NCI-H69 (cell line): Measurements from ENCODE around the gene RNF39.

Experiments used
- DNase-seq: peaks from one replicate; lab custom pipeline; 2025; lab: John Stamatoyannopoulos, UW

The RNF39 gene

DNA sequence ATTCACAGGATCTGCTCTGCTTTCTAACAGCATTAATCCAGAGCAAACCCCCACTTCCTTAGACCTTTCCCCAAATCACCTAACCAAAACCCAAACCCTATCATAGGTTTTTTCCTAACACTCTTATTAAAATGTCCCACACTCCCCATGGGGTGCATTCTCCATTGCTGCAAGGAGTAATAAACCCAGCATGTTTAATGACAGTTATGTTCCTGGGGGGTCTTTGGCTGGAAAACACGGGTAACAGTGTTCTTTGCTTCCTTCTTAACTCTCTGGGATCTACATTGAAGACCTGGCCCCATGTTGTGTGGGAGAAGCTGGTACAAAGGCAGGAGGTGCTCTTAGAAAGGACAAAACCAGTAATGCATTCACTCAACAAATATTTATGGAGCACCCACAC lies 21.3 kb upstream of the RNF39 start:
- DNase-seq, result no peak

DNA sequence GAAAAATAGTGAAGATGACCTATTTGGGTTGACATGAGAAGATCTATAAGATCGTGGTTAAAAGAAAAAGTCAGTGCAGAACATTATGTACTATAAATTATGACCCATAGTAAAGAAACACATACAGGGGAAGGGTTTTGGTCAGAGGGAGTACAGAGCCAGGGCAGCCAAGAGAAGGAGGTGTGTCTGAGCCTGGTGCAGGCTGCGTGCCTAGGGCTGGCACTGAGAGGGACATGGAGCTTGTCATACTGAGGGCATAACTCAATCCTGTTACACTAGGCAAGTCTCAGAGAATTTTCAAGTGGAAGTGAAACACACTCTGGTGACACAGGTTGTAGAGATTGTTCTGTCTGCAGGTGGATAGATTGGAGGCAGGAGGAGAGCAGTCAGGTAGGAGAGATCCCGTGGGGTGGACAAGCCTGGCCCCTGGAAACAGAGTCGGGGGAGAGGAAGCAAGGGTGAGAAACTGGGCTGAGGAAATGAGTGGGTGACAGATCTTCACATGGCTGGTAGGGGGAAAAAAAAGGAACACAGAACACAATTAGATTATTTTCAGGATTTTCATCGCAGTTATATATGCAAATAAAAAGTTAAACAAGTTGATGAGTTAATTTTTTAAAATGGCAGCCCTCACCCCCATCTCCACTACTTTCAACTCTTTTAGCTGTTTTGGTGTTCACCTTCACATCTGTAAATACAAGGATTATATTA lies 18.5 kb upstream of the RNF39 start:
- DNase-seq, result no peak

DNA sequence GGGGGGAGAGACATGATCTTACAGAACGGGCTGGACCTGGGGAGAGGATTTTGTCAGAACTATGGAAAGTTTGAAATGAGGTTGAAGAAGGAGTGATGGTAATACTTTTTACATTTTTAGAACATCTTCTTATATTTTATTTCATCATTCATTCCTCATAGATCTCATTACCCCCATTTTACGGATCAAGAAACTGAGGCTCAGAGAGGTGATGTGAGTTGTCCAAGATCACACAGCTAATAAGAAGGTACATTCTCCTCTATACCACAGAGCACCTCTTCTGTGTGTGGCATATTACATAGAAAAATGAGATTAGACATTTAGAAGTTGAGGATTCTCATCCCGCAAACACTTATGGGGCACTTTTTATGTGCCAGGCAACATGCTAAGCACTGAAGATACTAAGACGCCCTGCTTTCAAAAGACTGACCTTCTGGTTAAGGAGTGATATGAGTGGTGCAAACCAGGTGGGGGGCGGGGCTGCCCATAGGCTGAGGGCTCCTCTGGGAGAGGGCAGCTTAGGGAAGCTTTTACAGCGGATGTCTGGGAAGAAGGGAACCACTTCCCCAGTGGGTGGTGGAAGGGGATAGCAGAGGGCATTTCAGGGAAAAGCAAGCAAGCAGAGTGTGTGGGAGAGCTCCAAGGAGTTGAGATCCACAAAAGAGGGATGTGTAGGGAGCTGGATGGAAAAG lies 17.4 kb upstream of the RNF39 start:
- DNase-seq, result no peak

DNA sequence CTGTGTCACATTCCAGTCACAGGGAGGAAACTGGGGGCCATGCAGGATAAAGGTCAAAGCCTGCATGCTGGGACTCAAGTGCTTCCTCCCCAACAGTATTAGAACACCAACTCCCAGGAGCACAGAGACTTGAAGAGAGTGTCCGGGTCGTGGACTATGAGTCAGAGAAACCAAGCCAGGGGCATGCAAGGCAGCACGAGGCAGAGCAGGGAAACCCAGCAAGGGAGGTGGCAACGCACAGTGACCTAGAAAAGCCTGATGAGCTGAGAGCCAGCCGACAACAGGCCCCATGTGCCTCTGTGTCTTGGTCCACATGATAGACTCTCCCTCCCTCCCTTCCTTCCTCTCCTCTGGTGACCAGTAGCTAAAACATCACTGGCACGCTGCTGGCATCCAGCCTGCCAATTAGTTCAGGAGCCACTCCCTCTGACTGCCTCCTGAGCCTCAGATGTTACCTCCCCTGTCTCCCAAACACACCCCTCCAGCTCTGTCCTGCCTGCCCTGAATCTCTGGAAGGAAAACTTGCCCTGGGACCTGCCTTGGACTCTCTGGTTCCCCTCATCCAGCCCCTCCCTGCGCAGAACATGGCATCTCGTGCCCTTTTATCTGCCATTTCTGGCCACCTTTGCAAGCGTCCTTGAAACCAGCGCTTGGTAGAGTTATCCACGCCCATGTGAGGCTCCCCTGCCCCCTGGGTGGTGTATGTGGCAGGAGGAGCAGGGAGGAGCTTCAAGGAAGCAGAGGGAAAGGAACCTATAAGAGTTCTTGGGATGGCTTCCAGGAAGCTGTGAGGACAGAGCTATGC lies 16.2 kb upstream of the RNF39 start:
- peak; percentile 81 for DNase-seq

DNA sequence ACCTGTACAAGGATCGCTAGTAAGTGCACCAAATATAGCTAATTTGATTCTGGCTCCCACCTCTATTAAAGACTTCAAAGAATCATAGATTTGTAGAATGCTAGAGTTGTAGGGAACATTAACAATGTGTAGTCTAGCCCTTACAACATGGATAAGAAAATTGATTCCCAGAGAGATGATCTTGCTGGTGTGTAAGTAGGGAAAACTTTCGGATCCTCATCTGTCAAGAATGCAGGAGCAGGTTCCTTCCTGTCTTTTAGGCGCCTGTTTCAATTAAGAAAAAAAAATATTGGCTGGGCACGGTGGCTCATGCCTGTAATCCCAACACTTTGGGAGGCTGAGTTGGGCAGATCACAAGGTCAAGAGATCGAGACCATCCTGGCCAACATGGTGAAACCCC lies 12.3 kb upstream of the RNF39 start:
- no peak for DNase-seq

DNA sequence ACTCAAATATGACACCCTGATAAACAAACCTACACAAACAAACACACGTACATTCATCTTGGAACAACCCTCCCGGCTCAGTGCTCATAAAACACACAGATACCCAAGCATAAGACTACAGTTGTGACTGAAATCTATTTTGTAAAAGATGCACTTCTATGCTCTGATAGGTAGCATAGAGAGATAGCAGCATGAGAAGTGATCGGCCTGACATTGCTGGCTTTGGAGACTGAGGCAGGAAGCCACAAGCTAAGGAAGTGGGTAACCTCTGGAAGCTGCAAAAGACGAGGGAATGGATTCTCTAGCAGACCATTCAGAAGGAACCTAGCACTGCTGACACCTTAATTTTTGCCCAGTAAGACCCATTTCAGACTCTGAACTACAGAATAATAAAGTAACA lies 1.6 kb upstream of the RNF39 start:
- no peak for DNase-seq

DNA sequence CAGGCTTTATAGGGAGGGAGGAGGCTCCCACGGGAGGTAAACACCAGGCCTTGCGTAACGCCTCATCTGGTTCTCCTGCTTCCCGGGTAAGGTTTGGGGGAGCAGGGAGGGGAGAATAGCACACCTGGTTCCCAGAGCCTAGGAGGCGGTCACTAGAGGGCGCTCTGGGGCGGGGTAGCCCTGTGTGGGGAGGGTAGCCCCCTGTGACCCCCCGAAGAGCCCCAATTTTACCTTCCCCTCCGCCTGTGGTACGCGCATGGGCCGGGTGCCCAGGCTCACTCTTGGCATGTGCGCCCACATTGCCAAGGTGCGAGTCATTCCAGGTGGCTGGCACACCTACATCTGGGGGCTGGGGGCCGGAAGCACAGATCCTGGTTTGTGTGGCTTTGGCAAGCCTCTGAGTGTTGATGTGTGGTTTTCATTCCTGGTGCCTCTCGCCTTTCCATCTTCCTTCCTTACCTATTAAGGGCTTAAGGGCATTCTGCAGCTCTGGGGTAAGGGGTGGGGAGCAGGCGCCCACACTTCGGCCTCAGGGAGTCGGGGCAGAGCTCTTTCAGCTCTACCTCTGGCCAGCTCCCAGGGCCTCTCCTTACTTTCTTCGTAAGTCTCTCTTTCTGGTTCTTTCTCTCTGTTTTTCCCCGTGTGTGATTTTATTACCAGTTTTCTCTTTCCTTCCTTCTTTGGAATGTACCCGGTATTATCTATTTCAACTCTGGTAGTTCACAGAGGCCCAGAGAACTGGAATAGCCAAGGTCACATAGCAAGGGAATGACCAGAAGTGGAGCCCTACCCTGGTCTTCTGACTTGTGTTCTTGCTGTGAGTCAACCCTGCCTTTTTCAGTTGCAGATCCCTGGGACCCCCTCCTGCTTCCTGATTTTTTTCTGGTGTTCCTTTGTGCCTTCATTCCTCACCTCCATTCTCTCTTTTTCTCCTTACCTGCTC lies 492 bp upstream of the RNF39 start:
- DNase-seq, result peak; percentile 62

DNA sequence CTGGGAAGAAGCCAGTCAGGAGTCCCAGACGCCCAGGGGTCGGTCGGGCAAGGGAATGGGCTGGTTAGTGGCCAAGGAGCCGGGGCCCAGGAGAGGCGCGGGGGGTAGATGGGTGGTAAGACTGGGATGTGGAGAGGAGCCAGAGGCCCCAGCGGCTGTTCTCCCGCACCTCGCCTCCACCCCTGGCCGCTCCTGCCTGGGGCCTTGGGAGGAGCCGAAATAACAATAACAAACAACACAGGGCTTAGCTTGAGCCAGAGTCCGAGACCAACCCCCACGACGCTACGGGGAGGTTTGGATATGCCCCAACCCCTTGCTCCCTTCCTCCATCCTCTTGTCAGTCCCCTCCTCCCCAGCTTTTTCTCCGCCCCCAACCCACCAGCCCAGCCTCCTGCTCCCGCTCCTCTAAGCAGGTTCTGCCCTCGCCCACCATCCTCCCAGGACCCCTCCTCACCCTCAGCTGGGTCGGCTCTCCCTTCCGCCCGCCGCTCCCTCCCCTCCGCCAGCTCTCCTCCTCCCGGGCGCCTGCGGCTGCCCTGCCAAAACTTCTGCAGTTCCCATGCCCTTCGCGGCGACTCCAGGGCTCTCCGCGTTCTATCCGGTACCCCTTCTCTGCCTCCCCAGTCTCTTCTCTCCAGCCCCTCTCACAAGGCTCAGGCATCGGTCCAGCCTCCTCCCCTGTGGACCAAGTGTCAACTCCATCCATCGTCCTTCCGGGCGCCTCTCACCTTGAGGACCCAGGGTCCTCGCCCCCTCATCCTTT lies 1.1 kb downstream of the RNF39 start:
- peak; percentile 51 for DNase-seq

DNA sequence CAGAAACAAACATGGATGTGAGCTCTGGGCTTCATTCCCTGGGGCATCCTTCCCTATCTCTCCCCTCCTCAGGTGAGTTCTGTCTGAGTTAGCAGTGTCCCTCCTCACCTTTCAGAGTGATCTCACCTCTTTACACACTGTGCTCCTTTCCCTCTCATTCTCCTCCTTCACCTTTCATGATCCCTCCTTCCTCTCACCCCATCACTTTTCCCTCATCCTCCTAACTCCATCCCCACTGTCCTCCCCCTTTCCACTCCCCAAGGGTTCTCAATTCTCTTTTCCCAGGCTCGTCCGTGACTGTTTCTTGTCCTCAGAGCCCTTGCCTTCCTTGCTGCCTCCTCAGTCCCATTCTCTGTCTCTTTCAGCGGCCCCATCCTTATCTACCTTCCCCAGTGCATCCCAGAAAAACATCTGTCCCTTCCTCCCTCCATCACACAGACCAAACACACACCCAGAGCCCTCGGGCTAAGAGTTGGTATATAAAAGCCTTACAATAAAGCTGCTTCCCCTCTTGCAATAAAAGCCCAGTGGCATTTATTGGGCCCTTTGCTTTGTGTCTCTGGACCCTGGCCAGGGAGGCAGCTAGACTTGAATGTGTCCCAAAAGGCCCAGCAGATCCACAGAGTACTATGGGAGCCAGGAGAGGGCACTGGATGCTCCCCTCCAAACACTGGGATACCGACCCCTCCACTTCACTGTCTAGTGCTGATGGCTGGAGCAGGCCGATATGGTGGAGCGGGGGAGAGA lies 1.9 kb downstream of the RNF39 start:
- peak; percentile 60 for DNase-seq

DNA sequence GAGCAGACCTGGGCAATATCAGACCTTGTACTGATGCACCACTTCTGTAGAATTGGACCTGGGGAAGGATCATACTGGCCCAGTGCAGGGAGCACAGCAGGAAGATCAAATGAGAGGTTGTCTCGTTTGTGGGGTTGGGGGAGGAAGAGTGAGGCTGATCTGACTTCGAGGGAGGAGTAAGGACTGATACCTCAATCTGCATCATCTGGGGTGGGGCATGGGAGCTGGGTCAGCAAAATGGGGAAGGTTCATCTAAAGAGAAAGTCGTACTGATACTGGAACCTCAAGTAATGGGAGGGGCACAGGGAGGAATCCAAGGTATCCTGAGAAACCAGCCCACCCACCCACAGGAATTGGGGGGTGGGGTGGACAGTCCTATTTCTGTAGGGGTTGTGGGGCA lies 3.7 kb downstream of the RNF39 start:
- DNase-seq, result no peak

DNA sequence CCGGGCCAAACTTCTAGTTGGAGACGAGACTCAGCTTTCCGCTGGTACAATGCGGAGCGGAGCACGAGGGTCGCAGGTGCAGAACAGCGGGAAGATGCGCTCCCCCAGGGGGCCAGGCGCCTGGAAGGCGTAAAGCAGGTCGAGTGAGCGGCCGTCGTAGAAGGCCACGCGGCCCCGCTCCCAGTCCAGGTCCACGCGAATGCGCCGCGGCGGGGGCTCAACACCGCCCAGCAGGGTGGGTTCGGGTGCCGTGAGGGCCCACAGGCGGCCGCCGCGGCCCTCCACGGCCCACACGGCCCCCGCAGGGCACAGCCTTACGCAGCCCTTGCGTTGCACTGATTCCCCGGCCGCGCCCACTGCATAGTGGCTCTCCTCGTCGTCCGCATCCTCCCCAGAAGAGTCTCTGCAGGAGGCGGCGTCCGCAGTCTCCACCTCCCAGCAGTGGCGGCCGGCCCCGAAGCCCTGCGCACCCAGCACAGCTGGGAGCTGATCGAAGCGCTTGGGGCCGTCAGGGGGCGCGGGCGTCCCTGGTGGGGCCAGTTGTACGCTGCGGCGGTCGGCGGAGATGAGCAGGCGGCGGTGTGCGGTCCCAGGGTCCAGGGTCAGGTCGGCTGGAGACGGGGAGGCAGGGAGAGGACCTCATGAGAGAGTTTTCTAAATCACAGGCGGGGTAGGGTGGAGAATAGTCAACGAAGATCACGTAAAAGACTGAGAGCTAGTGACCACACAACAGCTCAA lies 4.3 kb downstream of the RNF39 start:
- DNase-seq, result no peak

DNA sequence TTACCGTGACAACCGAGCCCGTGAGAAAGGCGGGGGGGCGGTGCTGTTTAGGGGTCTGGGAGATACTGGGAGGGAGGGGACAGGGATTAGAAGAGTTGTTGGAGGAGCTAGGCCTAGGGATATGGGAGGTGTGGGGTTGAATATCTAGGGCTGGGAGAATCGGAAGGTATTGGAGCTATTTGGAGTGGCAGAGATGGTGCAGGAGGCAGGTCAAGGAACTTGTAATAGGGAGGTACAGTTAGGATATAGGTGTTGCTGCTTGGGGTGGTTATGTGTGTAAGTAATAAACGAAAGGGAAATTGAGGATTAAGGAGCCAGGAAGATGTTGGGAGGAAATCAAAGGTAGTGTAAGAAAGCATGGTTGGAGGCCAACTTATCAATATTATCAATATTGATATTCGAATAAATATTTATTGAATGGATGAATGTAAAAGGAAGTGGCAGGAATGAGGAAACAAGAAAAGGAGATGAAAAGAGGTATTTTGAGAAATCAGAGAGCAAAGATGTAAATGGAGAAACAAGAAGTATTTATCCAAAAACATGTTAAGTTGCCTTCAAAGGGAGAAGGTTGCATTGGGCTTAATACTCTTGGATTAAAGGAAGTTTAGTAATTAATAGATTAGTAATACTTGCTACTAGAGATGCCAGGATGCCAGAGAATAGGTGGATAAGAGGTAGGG lies 8.0 kb downstream of the RNF39 start:
- DNase-seq, result no peak

DNA sequence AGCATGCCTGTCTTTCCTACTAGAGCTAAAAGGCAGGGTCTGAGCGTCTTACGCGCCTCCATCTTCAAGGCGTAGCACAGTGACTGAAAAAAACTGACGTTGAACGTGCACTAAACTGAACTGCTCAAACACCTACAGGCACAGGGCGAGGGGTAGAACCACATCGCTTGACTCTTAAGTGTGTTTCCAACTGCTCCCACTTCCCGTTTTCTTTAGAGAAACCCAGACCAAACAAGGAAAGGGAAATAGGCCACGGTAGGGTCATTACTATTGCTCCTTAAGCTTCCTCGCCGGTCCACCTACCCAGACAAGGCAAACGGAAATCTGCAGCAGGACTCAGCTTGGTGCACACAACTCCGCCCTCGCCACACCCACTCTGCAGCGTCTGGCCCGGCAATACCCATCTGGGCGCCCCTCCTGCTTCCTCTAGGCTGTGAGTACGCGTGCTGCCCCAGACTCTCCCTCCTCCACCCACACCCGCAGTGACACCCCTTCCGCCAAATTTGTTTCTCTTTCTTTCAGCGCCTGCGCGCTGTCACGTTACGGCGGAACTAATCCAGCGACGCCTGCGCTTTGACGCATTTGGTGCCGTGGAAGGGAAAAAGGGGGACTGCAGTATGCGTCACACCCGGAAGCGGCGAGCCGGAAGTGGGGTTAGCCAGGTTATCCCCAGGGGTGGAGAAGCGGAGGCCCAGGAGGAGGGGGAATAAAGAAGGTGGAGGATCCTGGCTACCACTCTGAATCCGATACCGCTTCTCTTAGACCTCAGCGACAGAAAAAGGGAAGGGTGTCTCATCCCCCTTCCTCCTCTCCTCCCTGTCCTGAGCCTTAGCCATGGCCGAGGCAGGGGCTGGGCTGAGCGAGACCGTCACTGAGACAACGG lies 8.8 kb downstream of the RNF39 start, which contains the start of gene PPP1R11:
Gene PPP1R11 (plus strand): TSS at position 622 of the 883 bp plus-strand sequence. CDS start 213 bp downstream, at position 835.
- peak; percentile 100 for DNase-seq

DNA sequence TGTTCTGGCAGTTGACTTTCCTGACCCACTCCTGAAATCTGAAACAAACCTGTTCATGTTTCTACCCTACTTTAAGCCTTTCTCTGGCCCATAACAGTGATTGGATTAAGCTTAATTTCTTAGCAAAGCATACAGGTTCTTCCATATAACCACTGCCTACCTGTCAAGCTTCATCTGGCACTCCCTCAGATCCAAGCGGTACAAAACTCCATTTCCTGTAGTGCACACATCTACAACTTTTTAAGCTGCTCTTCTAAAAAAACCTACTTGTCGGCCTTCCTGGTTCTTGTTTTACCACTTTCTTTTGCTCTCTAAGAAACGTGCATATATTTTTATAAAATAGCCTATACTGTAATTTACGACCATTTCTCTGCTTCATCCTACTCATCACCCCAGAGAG lies 9.5 kb downstream of the RNF39 start:
- peak; percentile 18 for DNase-seq

DNA sequence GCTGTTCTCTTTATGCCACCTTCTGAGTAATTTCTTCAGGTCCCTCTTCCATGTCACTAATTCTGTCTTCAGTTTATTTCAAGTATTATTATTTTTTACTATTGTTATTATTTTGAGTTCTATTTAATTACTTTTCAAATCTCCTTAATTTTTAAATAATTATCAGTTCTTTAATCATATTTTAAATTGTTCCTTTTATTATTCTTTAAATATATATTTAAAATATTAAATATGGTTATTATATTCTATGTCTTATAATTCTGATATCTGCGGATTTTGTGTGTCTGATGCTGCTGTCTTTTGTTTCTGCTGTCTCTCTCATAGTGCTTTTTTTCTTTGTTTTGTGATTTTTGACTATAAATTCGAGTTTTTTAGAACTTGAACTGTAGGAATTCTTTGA lies 12.3 kb downstream of the RNF39 start:
- DNase-seq, result no peak

DNA sequence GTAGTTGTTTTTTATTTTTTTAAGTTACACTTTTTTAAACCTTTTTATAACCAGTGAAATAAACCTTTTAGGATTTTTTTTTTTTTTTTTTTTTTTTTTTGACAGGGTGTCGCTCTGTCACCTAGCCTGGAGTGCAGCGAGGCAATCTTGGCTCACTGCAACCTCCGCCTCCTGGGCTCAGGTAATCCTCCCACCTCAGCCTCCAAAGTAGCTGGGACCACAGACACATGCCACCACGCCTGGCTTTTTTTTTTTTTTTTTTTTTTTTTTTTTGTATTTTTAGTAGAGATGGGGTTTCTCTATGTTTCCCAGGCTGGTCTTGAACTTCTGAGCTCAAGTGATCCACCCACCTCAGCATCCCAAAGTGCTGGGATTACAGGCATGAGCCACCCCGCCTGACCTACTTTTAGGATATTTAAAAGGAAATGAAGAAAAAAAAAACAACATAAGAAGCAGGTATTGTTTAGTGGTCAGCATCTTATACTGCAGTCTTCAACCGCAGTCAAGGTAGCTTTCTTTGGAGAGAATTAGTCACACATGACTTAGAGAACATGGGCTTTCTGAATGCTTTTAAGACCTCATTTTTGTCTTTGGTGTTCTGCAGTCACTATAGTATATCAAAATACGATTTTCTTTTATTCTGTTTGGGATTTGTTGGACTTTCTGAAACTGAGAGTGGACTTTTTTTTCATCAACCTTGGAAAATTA lies 12.9 kb downstream of the RNF39 start:
- DNase-seq, result no peak

DNA sequence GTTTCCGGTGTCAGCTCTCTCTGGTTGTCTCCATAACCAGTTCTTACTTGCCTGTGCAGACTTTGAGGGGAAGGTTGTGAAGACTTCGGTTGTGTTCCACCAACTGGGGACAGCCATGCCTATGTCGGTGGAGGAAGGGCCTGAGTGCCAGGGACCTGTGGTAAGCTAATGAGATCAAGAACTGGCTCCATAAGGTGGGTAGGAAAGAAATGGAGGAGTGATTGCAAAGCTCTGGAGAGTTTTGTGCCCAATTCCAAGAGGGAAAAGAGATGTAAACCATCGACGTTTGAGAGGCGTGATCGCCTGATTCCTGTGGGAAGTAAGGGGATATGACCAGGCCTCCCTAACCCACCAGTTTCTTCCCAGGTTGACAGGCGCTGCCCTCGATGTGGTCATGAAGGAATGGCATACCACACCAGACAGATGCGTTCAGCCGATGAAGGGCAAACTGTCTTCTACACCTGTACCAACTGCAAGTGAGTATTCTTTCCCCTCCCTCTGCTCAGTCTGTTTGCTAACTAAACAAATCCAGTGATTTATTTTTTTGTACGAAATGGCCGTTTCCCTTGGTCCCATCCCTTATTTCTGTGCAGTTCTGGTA lies 13.6 kb downstream of the RNF39 start:
- DNase-seq, result peak; percentile 35
